Measurements from ENCODE around the gene ATP13A4.

Gene ATP13A4

GRCh38 chr3:193554811-193555210, at the start of gene ATP13A4:
Gene ATP13A4 (minus strand): TSS chr3:193554895. CDS start chr3:193554799, 96 bp downstream.
- DNase-seq: no peak

DNA sequence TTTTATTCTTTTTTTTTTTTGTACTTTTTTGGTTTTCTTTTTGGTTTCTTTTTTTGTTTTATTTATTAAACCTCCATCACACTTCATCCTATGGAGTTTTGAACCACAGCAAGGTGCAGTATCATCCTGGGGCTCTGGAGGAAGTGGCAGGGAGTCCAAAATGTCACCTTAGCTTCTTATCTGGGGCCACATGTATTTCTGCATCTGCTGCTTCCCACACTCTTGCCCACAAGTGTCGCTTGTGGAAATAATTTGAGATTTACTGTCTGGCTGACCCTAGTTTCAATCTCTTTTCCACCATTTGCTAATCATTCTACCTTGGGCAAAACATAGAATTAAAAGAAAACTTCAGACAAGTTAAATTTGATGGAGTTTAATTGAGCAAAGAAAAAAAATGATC, 44.7 kb upstream of the ATP13A4 start:
- no peak for DNase-seq

- no peak for DNase-seq
Observed at GRCh38 chr3:193598202-193598601, 43.5 kb upstream of the ATP13A4 start.

DNA sequence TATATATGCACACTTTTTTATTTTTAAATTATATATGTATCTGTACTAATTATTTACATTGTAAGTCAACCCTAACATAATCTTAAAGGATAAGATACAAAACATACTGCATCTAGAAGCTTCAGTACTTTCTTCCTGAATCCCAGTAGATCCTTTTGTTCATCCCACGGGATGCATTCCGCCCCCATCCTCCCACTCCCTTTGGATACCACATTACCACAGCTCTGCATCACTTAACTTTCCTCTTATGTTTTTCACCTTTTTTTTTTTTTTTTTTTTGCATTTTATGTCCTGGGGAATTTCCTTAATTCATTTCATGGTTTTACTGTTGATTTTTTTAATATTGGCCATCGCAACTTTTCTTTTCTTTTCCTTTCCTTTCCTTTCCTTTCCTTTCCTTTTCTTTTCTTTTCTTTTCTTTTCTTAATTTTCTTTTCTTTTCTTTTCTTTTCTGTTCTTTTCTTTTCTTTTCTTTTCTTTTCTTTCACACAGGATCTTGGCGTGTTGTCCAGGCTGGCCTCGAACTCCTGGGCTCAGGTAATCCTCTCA, 41.3 kb upstream of the ATP13A4 start:
- no peak for DNase-seq

DNA sequence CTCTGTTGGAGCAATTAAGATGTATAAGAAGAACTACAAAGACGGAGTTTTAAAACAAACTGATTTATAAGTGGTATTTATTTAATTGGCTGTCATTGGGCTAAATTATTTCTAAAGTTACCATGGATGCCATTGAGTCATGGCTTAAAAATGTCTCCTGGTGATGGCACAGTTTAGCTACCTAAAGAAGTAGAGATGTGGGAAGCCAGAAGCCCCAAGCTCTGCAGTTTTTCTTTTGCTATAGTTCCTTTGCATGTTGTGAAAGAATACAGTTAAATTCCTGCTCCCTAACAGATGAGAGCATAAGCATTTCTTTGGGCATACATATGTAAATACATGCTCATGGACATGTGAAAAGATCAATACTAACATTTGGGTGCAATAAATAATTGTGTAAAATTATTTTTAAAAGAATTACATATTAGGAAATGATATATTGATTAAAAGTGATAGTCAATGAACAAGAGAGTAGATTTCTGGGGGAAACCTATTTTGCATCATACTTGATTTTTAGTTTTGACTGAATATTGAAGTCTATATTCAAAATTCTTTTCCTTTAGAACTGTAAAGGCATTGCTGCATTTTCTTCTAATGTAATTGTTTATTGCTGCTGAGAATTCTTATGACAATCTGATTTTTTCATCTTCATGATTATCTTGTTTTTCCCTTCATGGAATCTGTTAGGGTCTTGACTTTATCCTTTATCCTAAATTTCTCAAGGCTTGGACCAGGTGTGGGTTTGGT, 40.4 kb upstream of the ATP13A4 start:
- no peak for DNase-seq

DNA sequence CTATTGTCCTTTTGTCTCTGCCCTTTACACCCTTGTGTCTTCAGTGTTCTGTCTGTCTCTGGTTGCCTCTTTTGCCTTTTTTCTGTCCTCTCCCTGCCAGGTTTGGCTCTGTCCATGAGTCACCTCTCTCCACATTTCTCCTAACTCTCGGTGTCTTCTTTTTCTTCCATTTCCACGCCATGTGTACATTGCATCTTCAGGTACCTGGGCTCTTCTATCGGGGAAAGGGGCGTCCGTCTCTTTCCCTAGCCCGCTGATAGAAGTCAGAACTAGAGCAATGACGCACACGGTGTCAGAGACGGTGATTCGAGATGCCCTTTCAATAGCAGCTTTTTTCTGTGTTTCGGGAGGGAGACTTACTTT, 39.0 kb upstream of the ATP13A4 start:
- DNase-seq: no peak

- peak; percentile 99 for DNase-seq
Observed at GRCh38 chr3:193592841-193593667, 38.4 kb upstream of the ATP13A4 start, which contains the start of gene OPA1. Gene OPA1 (plus strand): TSS chr3:193593208. CDS start chr3:193593378, 170 bp downstream.

DNA sequence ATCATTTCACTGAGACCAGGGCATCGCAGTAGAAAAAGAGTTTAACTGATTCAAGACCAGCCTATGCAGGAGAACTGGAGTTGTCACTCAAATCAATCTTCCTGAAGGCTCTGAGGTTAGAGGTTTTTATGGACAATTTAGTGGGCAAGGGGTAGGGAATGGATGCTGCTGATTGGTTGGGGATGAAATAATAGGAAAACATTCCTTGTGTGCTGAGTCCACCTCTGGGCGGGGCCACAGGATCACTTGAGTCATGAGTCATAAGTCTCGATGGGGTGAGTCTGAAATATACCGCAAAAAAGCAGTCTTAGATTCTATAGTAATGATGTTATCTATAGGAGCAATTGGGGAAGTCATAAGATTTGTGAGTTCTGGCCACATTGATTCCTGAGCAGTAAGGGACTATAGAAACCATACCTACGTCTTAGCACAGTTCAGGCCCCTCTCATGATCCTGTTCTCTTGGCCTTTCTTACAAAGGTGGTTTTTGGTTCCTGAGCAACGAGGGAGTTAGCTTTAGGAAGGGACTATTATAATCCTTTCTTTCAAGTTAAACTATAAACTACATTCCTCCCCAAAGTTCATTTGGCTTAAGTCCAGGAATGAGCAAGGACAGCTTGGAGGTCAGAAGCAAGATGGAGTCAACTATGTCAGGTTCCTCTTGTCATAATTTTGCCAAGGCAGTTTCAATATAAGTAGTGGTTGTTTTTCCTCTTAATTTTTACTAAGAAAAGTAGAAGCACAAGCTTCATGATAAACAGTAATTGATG, 35.6 kb upstream of the ATP13A4 start:
- DNase-seq: no peak

DNA sequence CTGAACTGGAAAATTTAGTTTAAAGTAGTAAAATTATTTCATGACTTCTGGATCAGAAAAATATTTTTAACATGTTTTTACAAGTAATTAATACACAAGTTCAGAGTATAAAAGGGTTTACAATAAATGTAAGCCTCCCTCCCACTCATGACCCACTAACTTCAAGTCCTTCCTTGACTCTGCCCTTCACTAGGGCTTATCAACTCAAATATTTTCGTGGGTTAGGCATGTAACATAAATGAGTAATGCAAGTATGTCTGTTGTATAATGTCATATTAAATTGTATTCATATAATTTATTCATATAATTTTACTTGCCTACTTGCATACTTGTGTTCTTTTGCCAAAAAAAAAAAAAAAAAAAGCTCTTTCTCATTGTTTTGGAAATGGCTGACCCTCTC, 34.9 kb upstream of the ATP13A4 start:
- DNase-seq: no peak

DNA sequence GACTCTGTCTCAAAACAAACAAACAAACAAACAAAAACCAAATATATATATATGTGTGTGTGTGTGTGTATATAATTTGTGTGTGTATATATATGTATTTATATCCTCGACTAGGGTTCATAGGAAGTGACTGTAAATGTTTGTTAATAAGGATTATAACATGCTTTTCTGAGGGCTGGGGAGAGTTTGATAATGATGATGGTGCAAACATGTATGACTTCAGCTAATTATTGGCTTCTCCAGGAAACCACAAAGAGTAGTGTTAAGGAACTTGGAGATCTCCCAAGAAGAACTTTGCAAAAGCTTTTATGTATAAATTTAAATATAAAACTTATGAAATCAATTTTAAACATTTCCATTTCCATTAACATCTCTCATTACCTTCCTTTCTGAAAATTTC, 34.4 kb upstream of the ATP13A4 start:
- no peak for DNase-seq

- DNase-seq: no peak
Observed at GRCh38 chr3:193586526-193586925, 31.8 kb upstream of the ATP13A4 start.

- DNase-seq: no peak
Observed at GRCh38 chr3:193585530-193585929, 30.8 kb upstream of the ATP13A4 start.

GRCh38 chr3:193574488-193575070, 19.9 kb upstream of the ATP13A4 start:
- DNase-seq: no peak

- no peak for DNase-seq
Observed at GRCh38 chr3:193573403-193574191, 18.9 kb upstream of the ATP13A4 start.

DNA sequence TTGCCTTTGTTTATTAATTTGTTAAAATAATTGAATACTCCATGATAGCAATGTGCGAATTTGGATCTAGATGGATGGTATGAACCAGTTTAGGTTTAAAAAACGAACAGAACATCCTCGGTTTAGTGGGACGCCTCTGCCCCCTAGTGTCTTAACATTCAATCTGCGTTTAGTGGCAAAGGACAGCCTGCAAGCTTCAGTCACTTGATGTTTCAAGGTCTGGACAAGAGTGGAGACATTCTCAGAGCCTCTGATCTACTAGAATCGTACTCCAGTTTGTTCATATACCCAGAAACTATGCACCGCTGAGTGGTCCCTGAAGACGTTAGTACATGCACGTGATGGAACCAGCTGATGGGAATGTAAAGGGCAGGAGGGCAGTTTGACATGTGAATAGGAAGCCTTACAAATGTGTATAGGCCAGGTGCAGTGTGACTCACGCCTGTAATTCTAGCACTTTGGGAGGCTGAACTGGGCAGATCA, 17.8 kb upstream of the ATP13A4 start:
- DNase-seq: peak; percentile 47

- DNase-seq: no peak
Observed at GRCh38 chr3:193569119-193569518, 14.4 kb upstream of the ATP13A4 start.

DNA sequence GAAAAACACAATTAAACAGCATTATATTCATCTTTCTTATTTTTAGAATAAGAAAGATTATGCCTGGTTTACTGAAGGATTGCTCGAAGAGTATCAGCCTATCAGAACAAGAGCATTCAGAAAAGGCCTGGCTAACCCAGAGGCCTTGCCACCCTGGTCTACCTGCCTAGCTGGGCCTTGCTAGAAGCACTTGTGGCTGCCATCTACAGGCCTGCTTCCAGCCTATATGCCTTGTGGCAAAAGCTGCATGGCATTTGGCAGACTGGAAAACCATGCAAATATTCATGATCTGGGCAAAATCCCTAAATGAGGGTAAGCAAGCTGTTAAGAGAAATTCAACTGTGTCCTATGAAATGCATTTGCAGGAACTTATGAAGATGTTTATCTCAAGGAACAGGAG, 9.3 kb upstream of the ATP13A4 start:
- no peak for DNase-seq

DNA sequence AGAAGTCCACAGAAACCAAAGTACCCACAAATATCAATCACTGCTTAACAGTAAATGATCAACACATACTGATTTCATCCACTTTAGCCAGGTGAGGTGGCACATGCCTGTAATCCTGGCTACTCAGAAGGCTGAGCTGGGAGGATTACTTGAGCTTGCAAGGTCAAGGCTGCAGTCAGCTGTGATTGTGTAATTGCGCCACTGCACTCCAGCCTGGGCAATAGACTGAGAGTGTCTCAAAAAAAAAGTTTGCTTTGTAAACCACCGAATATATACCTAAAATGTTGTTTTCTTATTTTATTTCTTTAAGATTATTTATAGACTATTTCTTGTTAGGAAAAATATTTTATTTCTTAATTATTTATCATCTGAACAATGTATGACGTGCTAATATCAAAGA, 8.7 kb upstream of the ATP13A4 start:
- DNase-seq: no peak

- DNase-seq: no peak
Observed at GRCh38 chr3:193560870-193561269, 6.2 kb upstream of the ATP13A4 start.

GRCh38 chr3:193560091-193560490, 5.4 kb upstream of the ATP13A4 start:
- no peak for DNase-seq

- no peak for DNase-seq
Observed at GRCh38 chr3:193559100-193559499, 4.4 kb upstream of the ATP13A4 start.

- DNase-seq: no peak
Observed at GRCh38 chr3:193556841-193557240, 2.1 kb upstream of the ATP13A4 start.

All from NCI-H1417 treated with DMSO at 0.1 percent for 48 hours (cell line).